ENCODE data around the gene WNK4. TPM values are rescaled to one million over a fixed set of nuclear protein-coding genes. Genes with fewer than 3 reads are reported as not detected.

Gene WNK4
- total RNA-seq, 1 donor from 2014 or later, result not detected

- DNase-seq, result no peak
These were observed 7.5 kb upstream of the WNK4 start for GRCh38 chr17:42772945-42773289.

- peak; percentile 90 for DNase-seq
These were observed 6.9 kb upstream of the WNK4 start, which contains the start of gene VPS25 for GRCh38 chr17:42773290-42774035. Gene VPS25, plus strand, starts transcription at chr17:42773449. Its CDS starts 27 bp downstream, at chr17:42773476.

- DNase-seq, result no peak
These were observed 6.2 kb upstream of the WNK4 start for GRCh38 chr17:42774066-42774745.

GRCh38 chr17:42775534-42776098 lies 4.8 kb upstream of the WNK4 start:
- no peak for DNase-seq

GRCh38 chr17:42778570-42778969 lies 1.8 kb upstream of the WNK4 start:
- no peak for DNase-seq

- no peak for DNase-seq
These were observed 990 bp upstream of the WNK4 start for GRCh38 chr17:42779304-42779935.

GRCh38 chr17:42780851-42781638 lies 635 bp downstream of the WNK4 start:
- DNase-seq, result no peak

GRCh38 chr17:42781639-42782165 lies 1.3 kb downstream of the WNK4 start:
- no peak for DNase-seq

- peak; percentile 61 for DNase-seq
These were observed 2.0 kb downstream of the WNK4 start for GRCh38 chr17:42782166-42783061.

GRCh38 chr17:42783062-42783790 lies 2.8 kb downstream of the WNK4 start:
- DNase-seq, result no peak

GRCh38 chr17:42783791-42784138 lies 3.4 kb downstream of the WNK4 start:
- no peak for DNase-seq

GRCh38 chr17:42784409-42784808 lies 4.0 kb downstream of the WNK4 start:
- DNase-seq, result no peak

GRCh38 chr17:42784811-42785592 lies 4.6 kb downstream of the WNK4 start:
- DNase-seq, result no peak

- DNase-seq, result no peak
These were observed 6.9 kb downstream of the WNK4 start for GRCh38 chr17:42787266-42787665.

GRCh38 chr17:42791948-42792347 lies 11.5 kb downstream of the WNK4 start:
- DNase-seq, result no peak

- no peak for DNase-seq
These were observed 12.1 kb downstream of the WNK4 start for GRCh38 chr17:42792545-42792944.

- DNase-seq, result no peak
These were observed 14.7 kb downstream of the WNK4 start for GRCh38 chr17:42795061-42795460.

- DNase-seq, result no peak
These were observed 15.1 kb downstream of the WNK4 start for GRCh38 chr17:42795465-42795864.

- no peak for DNase-seq
These were observed 15.8 kb downstream of the WNK4 start for GRCh38 chr17:42796066-42796758.

Data from tongue (tissue), 2 donors.